Progenitor cell of endocrine pancreas (in vitro differentiated cells): Measurements from ENCODE around the gene GAGE12H. TPM values are rescaled to one million over a fixed set of nuclear protein-coding genes. Genes with fewer than 3 reads are reported as not detected.

ENCODE experiments used
- DNase-seq: peaks from one replicate; pipeline ENCODE4 v3.0.0; 2021; ENCODE audit warnings: low spot score; ENCODE audit not compliant: unreplicated experiment
- H3K27ac Mint-ChIP-seq: 2 replicates; pipeline ENCODE4 v1.8.0; 2021; ENCODE audit warnings: mild to moderate bottlenecking, moderate library complexity, mixed read lengths
- H3K27me3 Mint-ChIP-seq: 2 replicates; pipeline ENCODE4 v1.8.0; 2021; ENCODE audit warnings: mixed read lengths
- H3K36me3 Mint-ChIP-seq: 2 replicates; pipeline ENCODE4 v1.8.0; 2022; ENCODE audit warnings: mixed read lengths; ENCODE audit not compliant: insufficient read depth
- H3K4me1 Mint-ChIP-seq: 2 replicates; pipeline ENCODE4 v1.8.0; 2021; ENCODE audit warnings: low read depth, mixed read lengths
- H3K4me3 Mint-ChIP-seq: 2 replicates; pipeline ENCODE4 v1.8.0; 2021; ENCODE audit warnings: low read depth, mild to moderate bottlenecking, moderate library complexity, mixed read lengths
- H3K9me3 Mint-ChIP-seq: 2 replicates; pipeline ENCODE4 v1.8.0; 2021; ENCODE audit warnings: low read depth, mixed read lengths
- total RNA-seq: library from RNA; stranded (reverse); gene quantifications from 2 replicates; pipeline ENCODE4 v1.2.1, GENCODE V29; 2021
- TF ChIP-seq, protein P1 (sequence below): fragments of 200-600 bp; sonication (generic); IDR thresholded peaks from one replicate; pipeline ENCODE4 v1.5.0; 2021; ENCODE audit warnings: antibody characterized with exemption, mild to moderate bottlenecking; ENCODE audit not compliant: unreplicated experiment

The GAGE12H gene
- total RNA-seq, 1 donor from 2014 or later: not detected

- H3K4me1 Mint-ChIP-seq: peaks cover 2% of the 10 kb centered on the region
- TF ChIP-seq, protein P1, sequence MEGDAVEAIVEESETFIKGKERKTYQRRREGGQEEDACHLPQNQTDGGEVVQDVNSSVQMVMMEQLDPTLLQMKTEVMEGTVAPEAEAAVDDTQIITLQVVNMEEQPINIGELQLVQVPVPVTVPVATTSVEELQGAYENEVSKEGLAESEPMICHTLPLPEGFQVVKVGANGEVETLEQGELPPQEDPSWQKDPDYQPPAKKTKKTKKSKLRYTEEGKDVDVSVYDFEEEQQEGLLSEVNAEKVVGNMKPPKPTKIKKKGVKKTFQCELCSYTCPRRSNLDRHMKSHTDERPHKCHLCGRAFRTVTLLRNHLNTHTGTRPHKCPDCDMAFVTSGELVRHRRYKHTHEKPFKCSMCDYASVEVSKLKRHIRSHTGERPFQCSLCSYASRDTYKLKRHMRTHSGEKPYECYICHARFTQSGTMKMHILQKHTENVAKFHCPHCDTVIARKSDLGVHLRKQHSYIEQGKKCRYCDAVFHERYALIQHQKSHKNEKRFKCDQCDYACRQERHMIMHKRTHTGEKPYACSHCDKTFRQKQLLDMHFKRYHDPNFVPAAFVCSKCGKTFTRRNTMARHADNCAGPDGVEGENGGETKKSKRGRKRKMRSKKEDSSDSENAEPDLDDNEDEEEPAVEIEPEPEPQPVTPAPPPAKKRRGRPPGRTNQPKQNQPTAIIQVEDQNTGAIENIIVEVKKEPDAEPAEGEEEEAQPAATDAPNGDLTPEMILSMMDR: no peak
Measured at GRCh38 chrX:49610718-49611310, 31.1 kb downstream of the GAGE12H start.

DNA sequence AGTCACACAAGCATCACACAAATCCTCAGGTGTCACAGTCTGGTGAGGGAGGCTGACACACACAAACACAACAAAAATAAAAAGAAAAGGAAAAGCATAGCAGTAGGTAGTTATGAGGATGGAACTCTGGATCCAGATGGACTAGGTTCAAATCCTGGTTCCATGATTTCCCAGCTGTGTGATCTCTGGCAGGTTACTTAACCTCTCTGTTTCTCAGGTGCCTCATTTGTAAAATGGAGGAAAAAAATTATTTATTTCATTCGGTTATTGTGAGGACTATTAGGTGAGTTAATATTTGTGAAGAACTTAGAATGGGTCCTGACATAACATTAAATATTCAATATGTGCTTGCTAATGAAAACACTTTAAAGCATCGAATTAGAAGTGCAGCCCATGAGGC is 38.8 kb downstream of the GAGE12H start:
- Mint-ChIP-seq H3K9me3 (peaks cover 13% of the 10 kb centered on the region), H3K27ac (no peak overlapping the region), H3K4me3 (no peak overlapping the region), H3K36me3 (no peaks in the 10 kb centered on the region), H3K27me3 (no peaks in the 10 kb centered on the region), H3K4me1 (no peaks in the 10 kb centered on the region)
- no peak for DNase-seq
- TF ChIP-seq, protein P1: no peak

More at GRCh38 chrX:49610718-49611310, 31.1 kb downstream of the GAGE12H start:
- peak overlapping the region; percentile 29 for H3K27ac Mint-ChIP-seq
- peaks cover 2% of the 10 kb centered on the region for H3K36me3 Mint-ChIP-seq
- H3K4me3 Mint-ChIP-seq: no peak overlapping the region
- DNase-seq: no peak
- H3K27me3 Mint-ChIP-seq: no peaks in the 10 kb centered on the region
- H3K9me3 Mint-ChIP-seq: peaks cover 33% of the 10 kb centered on the region

- H3K36me3 Mint-ChIP-seq: peaks cover 2% of the 10 kb centered on the region
- no peaks in the 10 kb centered on the region for H3K4me1 Mint-ChIP-seq
- peaks cover 19% of the 10 kb centered on the region for H3K9me3 Mint-ChIP-seq
- TF ChIP-seq, protein P1: no peak
- H3K27ac Mint-ChIP-seq: no peak overlapping the region
- DNase-seq: no peak
- no peaks in the 10 kb centered on the region for H3K27me3 Mint-ChIP-seq
- H3K4me3 Mint-ChIP-seq: no peak overlapping the region
Measured at GRCh38 chrX:49627086-49627777, 47.5 kb downstream of the GAGE12H start.

Other genes with a start within 250 kb of the GAGE12H start
- gene GAGE13, start 248.4 kb upstream of the GAGE12H start, total RNA-seq: not detected in 2 replicates
- not detected in 2 replicates for gene GAGE12C, start 47.8 kb upstream of the GAGE12H start, total RNA-seq
- not detected in 2 replicates for gene GAGE12D, start 38.2 kb upstream of the GAGE12H start, total RNA-seq
- not detected in 2 replicates for gene GAGE12E, start 28.7 kb upstream of the GAGE12H start, total RNA-seq
- not detected in 2 replicates for gene GAGE12F, start 19.1 kb upstream of the GAGE12H start, total RNA-seq
- gene GAGE12G, start 9.5 kb upstream of the GAGE12H start, total RNA-seq: not detected in 2 replicates
- gene GAGE2A, start 9.5 kb downstream of the GAGE12H start, total RNA-seq: not detected in 2 replicates
- gene GAGE1, start 19.1 kb downstream of the GAGE12H start, total RNA-seq: not detected in 2 replicates
- gene PAGE1, start 116.0 kb downstream of the GAGE12H start, total RNA-seq: not detected in 2 replicates
- gene PAGE4, start 249.4 kb downstream of the GAGE12H start, total RNA-seq: not detected in 2 replicates